Stimulated activated CD4-positive, alpha-beta T cell treated with anti-CD3 and anti-CD28 coated beads, Interleukin-4, amount 100 ng/mL, for 24 hours (primary cell): Measurements from ENCODE around the gene TRAP1.
"Not testable (repeated sequence)": the region's sequence is repeated elsewhere in the genome, so short reads cannot be mapped to it uniquely, and the experiment has no call there.

Experiments
- DNase-seq: peaks from one replicate; pipeline ENCODE4 v3.0.0-alpha.2; 2020

TRAP1 gene

DNA sequence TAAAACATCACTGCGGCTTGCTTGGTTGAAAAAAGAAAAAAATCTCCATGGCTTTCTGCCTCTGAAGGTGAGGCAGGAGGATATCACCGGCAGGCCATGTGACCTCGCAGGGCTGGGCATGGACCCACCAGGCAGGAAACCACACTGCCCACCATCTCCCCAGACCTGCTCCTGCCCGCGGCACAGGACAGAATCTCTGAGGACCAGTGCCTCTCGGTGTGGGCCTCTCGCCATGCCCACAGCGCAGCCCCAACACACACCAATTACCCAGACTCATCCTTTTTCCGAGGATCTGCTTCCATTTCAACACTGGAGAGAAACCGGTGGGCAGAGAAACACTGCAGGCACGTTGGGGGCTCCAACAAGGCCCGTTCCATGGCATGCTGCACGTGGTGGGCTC lies 46.6 kb downstream of the TRAP1 start:
- no peak for DNase-seq

GRCh38 chr16:3669082-3669481 lies 48.2 kb downstream of the TRAP1 start:
- no peak for DNase-seq

DNA sequence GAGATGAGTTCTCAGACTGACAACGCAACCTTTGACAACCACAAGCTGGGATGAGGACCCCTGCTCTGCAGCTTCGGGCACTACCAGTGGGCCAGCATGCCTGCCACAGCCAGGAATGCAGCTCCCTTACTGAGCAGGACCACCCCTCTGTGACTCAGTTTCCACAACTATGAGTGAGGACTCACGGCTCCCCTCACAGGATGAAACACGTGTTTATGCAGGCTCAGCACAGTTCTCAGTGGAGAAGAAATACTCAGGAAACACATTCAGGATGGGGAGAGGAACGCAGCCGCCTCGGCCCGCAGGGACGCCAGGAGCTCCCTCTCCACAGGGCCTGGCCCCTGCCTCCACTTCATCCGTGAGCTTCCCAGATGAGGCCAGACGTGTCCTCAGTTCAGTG lies 48.7 kb downstream of the TRAP1 start:
- no peak for DNase-seq

DNA sequence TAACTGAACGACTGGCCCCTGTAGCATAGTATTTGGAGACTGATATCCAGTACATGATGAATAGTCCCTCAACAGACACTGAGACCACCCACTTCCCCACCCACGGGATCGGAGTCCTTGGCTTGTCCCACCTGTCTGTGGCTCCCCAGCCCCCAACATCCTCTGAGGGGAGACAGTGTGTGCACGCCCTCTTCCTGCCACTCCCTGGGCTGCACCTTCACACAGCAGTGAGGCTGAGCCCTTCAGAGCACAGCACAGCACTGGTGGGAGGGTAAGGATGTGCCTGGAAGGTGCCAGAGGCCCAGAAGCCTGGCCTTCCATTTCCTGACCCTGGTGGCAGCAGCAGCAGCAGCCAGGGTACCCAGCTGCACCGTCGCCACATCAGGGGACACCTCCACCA lies 51.8 kb downstream of the TRAP1 start:
- peak; percentile 17 for DNase-seq

GRCh38 chr16:3664187-3664896 lies 53.0 kb downstream of the TRAP1 start:
- no peak for DNase-seq

DNA sequence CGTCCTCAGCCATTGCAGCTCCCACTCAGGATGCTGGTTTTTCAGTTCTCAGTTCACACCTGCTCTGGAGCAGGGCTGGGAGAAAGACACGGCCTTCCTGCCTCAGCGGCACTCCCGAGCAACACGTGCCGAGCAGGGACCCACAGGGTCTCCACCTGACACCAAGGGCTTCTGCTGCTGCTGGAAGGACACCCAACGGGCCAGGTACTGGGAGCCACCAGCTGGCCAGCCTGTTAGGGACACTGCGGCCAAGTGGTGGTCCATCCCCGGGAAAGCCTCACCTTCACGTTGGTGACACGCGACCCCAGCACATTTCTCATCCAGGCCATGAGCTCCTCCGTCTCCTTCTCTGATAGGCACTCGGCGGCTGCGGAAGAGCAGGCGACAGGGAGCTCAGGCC lies 54.7 kb downstream of the TRAP1 start:
- DNase-seq = no peak

DNA sequence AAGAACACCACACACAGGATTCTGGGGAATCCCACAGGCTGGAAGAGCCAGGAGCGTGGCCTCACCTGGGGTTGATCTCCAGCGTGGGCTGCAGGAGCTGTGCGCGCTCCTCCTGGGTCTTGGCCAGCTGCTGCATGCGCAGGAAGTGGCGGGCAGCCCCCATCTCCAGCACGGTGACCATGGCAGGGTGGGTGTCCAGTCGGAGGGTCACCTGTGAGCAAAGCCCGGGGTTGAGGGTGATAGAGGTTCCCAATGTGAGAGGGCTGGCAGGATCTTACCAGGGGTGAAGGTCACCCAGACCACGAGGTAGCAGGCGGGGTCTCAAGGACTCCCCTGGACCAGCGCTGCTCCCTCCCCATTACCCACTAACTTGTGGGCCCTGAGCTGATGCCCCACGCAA lies 55.4 kb downstream of the TRAP1 start:
- no peak for DNase-seq

- DNase-seq = no peak
Measured at GRCh38 chr16:3661311-3661710, 56.0 kb downstream of the TRAP1 start.

GRCh38 chr16:3659251-3659650 lies 58.1 kb downstream of the TRAP1 start:
- no peak for DNase-seq

DNA sequence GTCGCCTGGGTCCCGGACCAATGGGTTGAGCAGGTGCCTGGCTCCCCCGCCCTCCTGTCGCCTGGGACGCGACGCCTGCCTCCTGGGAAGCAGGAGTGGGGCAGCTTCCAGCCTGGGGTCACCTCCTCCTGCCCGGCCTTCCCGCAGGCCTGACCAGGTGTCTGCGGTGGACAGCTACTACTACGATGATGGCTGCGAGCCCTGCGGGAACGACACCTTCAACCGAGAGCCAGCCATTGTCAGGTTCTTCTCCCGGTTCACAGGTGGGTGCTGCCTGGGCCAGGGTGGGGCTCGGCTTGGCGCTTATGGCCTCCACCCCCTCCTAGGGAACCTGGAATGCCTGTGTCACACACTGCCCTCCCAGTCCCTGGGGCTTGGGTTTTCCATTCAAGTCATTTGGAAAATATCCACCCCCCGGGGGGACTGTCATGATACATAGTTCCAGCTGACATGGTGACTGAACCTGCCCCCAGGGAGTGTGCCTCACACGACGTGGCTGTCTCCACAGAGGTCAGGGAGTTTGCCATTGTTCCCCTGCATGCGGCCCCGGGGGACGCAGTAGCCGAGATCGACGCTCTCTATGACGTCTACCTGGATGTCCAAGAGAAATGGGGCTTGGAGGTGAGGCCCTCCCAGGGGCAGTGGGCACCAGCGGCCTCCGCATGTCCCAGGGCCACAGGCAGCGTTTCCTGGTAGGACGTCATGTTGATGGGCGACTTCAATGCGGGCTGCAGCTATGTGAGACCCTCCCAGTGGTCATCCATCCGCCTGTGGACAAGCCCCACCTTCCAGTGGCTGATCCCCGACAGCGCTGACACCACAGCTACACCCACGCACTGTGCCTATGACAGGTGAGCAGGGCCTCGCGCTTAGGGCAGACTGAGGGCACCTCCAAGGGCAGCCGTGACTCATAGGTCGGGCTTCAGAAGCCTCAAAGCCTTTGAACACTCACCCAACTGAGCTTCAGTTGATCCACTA lies 60.5 kb downstream of the TRAP1 start:
- peak; percentile 18 for DNase-seq

DNA sequence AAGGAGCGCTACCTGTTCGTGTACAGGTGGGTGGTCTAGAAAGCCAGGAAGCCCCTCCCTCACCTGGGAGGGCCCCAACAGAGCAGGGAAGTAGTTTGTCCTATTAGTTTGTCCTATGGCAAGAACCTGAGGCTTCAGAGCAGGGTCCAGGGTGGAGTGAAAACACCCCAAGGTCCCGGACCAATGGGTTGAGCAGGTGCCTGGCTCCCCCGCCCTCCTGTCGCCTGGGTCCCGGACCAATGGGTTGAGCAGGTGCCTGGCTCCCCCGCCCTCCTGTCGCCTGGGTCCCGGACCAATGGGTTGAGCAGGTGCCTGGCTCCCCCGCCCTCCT lies 61.2 kb downstream of the TRAP1 start:
- DNase-seq = not testable (repeated sequence)

DNA sequence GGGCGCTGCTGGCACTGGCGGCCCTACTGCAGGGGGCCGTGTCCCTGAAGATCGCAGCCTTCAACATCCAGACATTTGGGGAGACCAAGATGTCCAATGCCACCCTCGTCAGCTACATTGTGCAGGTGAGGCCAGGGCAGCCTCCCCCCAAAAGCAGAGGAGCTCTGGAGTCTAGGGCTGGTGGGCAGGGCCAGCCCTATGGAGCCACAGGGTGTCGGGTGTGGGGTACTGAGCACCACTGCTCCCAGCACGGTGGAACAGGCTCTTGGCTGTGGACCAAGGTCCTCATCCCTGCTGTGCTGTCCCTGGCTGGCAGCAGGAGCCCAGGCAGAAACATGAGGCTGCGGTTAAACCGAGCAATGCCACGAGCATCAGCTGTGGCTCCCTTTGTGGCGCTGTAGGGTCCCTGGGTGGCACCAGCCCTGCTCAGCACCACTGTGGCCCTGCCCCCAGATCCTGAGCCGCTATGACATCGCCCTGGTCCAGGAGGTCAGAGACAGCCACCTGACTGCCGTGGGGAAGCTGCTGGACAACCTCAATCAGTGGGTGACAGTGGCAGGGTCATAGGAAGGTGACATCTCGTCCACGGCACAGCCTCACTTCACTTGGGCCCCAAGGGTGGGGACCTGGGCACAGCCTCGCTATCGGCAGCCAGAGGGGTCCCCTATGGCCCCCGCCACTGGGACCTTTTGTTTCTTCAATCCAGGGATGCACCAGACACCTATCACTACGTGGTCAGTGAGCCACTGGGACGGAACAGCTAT lies 61.7 kb downstream of the TRAP1 start:
- no peak for DNase-seq

DNA sequence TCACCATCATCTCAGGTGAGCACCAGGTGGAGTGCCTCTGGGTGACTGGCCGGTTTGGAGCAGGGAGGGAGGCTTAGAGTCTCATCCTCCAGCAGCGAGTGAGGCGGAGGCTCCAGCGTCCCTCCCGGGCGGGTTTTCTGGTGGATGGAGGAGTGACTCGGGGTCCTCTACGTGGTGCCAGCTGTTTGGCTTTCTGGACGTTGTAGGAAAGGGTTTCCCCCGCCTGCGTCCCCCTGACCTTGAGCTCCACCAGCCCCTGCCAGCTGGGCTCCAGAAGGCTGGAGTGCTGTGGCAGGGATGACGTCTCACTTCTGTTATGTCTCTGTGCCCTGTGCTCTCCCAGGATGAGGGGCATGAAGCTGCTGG lies 62.3 kb downstream of the TRAP1 start:
- no peak for DNase-seq

DNA sequence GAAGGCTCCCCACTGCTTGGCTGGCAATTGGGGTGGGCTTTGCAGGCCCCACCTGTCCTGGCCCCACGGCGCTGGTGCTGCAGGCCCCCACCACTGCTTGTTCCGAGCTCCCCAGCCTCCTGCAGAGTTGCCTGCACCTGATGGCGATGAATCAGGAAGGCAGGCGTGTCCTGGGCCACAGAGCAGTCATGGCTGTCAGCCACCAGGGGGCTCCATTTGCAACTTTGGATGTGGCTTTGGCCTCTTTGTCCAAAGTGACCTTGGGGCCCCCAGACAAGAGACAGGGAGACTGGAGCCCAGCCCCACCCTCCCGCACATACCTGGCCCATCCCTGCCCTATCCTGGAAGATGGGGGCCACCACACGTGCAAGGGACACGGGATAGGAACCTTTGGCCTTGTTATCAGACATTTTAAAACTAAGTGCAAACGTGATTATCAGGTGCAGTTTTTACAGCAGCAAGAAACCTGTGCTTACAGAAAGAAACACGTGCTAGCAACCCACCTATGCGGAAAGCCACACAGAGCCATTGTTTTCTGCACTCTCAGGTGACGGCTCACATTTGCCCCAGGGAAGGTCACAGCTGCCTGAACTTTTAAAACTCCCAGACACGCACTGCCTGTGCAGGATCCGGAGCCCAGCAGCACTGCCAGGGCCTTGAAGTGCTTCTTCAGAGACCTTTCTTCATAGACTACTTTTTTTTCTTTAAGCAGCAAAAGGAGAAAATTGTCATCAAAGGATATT lies 62.9 kb downstream of the TRAP1 start, which contains the start of gene DNASE1:
Gene DNASE1 (plus strand): TSS at position 443 of the 743 bp plus-strand sequence. CDS start 683 bp downstream, outside the sequence.
- peak; percentile 68 for DNase-seq

DNA sequence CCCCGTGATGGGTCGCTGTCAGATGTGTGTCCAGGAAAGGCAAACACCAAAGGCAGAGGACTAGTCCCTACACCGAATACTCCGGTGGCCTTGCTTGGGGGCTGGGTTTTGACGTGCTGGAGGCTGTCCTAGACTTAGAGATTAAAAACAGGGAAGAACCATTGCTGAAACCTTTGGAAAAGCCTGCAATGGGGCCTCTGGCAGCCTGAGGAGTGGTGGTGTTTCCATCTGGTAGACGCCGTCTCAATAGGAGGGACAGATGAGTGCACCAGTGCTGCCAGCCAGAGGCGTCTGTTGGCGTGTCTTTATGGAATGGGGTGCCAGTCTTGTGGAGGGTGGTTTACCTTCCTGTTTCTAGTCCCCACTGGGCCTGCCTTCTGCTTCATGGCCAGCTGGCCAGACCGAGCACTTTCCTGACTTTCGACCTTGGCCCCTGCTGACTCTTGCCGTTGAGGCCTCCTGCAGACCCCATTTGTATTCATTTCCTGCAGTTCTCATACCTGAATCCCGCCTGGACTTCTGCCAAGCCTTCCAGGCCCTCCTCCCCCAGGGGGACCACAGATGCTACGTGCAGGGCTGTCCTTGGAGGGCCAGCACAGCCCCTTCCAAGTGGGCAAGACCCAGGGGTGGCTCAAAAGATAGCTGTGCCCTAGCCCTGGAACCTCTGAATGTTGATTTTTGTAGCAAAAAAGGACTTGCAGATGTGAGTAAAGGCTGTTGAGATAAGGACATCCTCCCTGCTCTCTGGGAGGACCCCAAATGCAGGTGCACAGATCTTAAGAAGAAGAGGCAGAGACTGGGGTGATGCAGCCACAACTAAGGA lies 64.7 kb downstream of the TRAP1 start:
- no peak for DNase-seq

DNA sequence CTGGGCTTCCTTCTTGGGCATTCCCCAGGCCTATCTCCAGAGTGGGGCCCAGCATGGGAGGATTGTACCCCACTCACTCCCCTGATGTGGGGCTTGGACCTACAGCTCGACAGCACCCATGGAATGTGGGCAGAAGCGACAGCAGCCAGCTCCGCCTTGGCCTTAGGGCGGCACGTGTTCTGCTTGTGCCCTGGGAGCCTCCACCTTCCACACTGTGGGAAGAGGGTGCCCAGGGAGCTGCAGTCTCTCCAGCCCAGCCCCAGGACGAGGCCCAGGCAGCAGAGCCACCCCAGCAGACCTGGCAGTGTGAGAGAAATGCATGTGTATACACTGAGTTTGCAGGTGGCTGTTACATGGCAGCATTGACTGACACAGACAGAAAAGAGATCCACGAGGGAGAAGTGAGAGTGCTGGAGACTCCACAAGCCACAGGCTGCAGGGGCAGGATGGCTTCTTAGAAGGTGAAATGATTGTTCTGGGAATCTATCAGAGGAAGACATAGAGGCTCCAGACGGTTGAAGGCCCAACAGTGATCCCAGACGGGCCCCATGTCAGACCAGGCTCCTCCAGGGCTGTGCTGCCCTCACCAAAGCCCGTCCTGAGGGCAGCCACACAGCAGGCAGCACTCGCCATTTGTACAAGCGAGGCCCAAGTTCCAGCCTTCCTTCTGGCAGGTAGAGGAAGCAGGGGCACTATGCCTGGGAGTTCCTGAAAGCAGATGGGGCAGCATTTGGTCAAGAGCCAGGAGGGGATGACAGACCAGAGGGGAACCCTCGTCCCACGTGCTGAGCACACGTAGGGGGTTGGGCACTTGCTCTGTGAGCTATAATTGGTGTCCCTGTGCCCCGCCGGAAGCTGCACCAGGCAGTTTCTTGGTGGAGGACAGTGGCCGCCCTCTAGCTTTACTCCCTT lies 65.6 kb downstream of the TRAP1 start:
- no peak for DNase-seq

DNA sequence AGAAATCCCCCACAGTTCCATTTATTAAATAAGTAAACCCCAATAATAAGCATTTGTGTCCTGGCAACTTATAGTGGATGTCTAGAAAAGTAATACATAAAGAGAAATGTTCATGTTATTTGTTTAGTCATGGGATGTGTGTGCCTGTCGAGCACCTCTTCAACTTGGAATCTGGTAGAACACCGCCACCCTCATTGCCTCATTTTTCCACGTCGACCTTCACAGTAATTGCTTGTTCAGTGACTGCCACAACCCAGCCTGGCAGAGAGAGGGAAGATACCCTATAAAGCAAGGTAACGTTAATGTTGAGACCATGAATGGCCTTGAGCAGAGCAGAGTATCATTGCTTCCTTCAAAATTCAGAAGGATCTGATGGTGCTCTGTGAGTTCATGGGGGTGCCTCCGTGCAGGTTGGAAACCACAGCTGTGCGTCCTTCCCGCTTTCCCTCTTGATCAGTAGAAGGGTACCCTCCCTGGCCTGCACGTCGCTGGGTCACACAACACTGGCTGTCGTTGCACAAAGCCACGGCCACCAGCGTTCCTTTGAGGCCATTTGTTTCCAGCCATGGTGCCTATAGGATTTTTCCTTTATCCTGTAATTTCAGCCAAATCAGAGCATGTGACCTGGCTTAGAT lies 66.6 kb downstream of the TRAP1 start:
- DNase-seq = no peak

- no peak for DNase-seq
Measured at GRCh38 chr16:3646348-3646920, 70.9 kb downstream of the TRAP1 start.

DNA sequence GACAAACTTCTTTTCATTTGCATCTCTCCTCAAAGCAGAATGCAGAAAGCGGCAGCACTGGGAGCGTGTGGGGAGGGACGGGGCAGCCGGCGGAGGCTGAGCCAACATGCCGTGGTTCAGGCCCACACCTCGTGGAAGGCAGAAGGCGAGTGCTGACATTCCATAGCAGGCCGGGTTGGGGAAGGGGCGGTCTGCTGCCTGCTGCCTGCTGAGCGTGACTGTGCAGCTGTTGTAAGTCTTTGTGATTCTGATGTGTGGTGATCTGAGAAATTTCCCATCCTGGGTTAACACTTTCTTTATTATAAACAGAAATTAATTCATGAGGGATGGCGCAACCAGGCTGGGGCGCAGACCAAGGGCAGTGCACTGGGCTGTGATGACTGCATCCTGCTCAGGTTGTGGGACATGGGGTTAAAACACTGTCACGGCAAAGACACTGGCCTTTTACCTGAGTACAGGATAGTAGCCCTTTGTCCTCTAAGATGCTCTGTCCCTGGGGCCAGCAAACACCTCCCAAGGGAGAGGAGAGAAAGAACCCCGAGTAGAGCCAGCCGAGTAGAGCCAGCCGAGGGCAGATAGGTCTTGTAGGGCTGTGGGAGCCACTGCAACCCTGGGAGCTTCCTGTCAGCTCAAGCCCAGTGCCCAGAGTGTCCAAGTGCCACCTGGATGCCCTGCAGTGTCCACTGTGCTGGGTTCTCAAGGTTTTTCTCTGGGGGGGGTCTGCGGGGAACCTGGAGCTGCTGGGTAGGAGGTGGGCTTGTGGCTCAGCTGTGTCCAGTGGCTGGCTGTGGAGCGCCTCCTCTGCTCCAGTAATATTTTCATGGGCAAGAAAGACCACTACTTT lies 71.6 kb downstream of the TRAP1 start:
- DNase-seq = no peak
